Neural cell (in vitro differentiated cells): ENCODE data around the gene KRT2. TPM values are rescaled to one million over a fixed set of nuclear protein-coding genes. Genes with fewer than 3 reads are reported as not detected.

ENCODE experiments used
- H2AFZ ChIP-seq: fragments of 200-600, 300-800 bp; sonication (generic), shearing (Covaris generic); 2 replicates; pipeline ENCODE4 v1.6.0; 2014; ENCODE audit warnings: low read depth, mild to moderate bottlenecking, antibody characterized with exemption, low read length, moderate library complexity
- H3F3A ChIP-seq: fragments of 200-600 bp; shearing (Covaris generic); 2 replicates; pipeline ENCODE4 v1.6.1; 2016; ENCODE audit warnings: mild to moderate bottlenecking, moderate library complexity, mixed read lengths, antibody characterized with exemption, low read length; ENCODE audit not compliant: insufficient read depth, poor library complexity, severe bottlenecking
- H3K27ac ChIP-seq: fragments of 200-600, 300-800 bp; sonication (generic), shearing (Covaris generic); 2 replicates; pipeline ENCODE4 v1.5.1; 2014; ENCODE audit warnings: mild to moderate bottlenecking, low read length, moderate library complexity
- H3K27me3 ChIP-seq: fragments of 300-800, 200-600 bp; sonication (generic), shearing (Covaris generic); 2 replicates; pipeline ENCODE4 v1.6.0; 2014; ENCODE audit warnings: mild to moderate bottlenecking, low read depth, low read length, moderate library complexity; ENCODE audit not compliant: insufficient read depth
- H3K36me3 ChIP-seq: fragments of 300-800, 200-600 bp; sonication (generic), shearing (Covaris generic); 2 replicates; pipeline ENCODE4 v1.5.1; 2014; ENCODE audit warnings: mild to moderate bottlenecking, antibody characterized with exemption, low read length, moderate library complexity; ENCODE audit not compliant: insufficient read depth
- H3K4me2 ChIP-seq: fragments of 300-800, 200-600 bp; sonication (generic), shearing (Covaris generic); 2 replicates; pipeline ENCODE4 v1.6.0; 2014; ENCODE audit warnings: mild to moderate bottlenecking, low read length
- H3K4me3 ChIP-seq: fragments of 300-800, 200-600 bp; sonication (generic), shearing (Covaris generic); 2 replicates; pipeline ENCODE4 v1.5.1; 2014; ENCODE audit warnings: mild to moderate bottlenecking, low read length, moderate library complexity
- H3K79me2 ChIP-seq: fragments of 200-600 bp; shearing (Covaris generic); replicated peaks from 2 replicates; pipeline ENCODE4 v1.6.0; 2014; ENCODE audit warnings: mild to moderate bottlenecking, low read length, moderate library complexity; ENCODE audit not compliant: insufficient read depth
- H3K9ac ChIP-seq: fragments of 300-800, 200-600 bp; sonication (generic), shearing (Covaris generic); 2 replicates; pipeline ENCODE4 v1.6.1; 2016; ENCODE audit warnings: mild to moderate bottlenecking, low read length, mixed read lengths
- H3K9me2 ChIP-seq: fragments of 200-600 bp; shearing (Covaris generic); 2 replicates; pipeline ENCODE4 v1.6.1; 2016; ENCODE audit warnings: mild to moderate bottlenecking, low read length, mixed read lengths; ENCODE audit not compliant: insufficient read depth
- H3K9me3 ChIP-seq: fragments of 200-600, 300-800 bp; sonication (generic), shearing (Covaris generic); 2 replicates; pipeline ENCODE4 v1.6.1; 2016; ENCODE audit warnings: mild to moderate bottlenecking, mixed run types, low read length, moderate library complexity, mixed read lengths
- H4K20me1 ChIP-seq: fragments of 200-600 bp; shearing (Covaris generic); 2 replicates; pipeline ENCODE4 v1.6.1; 2016; ENCODE audit warnings: mild to moderate bottlenecking, mixed run types; ENCODE audit not compliant: insufficient read depth
- EP300 ChIP-seq: fragments of 450-650 bp; conservative IDR thresholded peaks from 2 replicates; pipeline ENCODE4 v1.6.1; 2014; ENCODE audit warnings: antibody characterized with exemption, mild to moderate bottlenecking, moderate library complexity; ENCODE audit not compliant: poor library complexity, severe bottlenecking
- EZH2 ChIP-seq: fragments of 200-600, 300-800 bp; shearing (Covaris generic), sonication (generic); IDR thresholded peaks from 2 replicates; pipeline ENCODE4 v1.6.1; 2014; ENCODE audit warnings: antibody characterized with exemption, low read length, borderline replicate concordance, mild to moderate bottlenecking; ENCODE audit not compliant: insufficient read depth, poor library complexity, severe bottlenecking
- MXI1 ChIP-seq: fragments of 450-650 bp; conservative IDR thresholded peaks from 2 replicates; pipeline ENCODE4 v1.6.1; 2014; ENCODE audit warnings: antibody characterized with exemption, mild to moderate bottlenecking; ENCODE audit not compliant: poor library complexity, severe bottlenecking
- POLR2AphosphoS5 ChIP-seq: IDR thresholded peaks from 2 replicates; pipeline ENCODE4 v1.6.1; 2012
- RAD21 ChIP-seq: fragments of 450-650 bp; conservative IDR thresholded peaks from 2 replicates; pipeline ENCODE4 v1.6.1; 2014; ENCODE audit warnings: antibody characterized with exemption, mild to moderate bottlenecking, moderate library complexity
- REST ChIP-seq: IDR thresholded peaks from 2 replicates; pipeline ENCODE4 v1.6.1; 2012; ENCODE audit warnings: borderline replicate concordance
- SMC3 ChIP-seq: fragments of 450-650 bp; conservative IDR thresholded peaks from 2 replicates; pipeline ENCODE4 v1.6.1; 2014; ENCODE audit warnings: antibody characterized with exemption, mild to moderate bottlenecking, moderate library complexity; ENCODE audit not compliant: poor library complexity
- TAF1 ChIP-seq: IDR thresholded peaks from 2 replicates; pipeline ENCODE4 v1.6.1; 2012; ENCODE audit warnings: low read depth
- polyA plus RNA-seq: library from polyadenylated mRNA; depleted of rRNA; stranded (reverse); fragments of >200 nt; gene quantifications from 2 replicates; pipeline ENCODE4 v1.2.3, GENCODE V29; 2014
- TF ChIP-seq, protein P1 (sequence below): fragments of 450-650 bp; IDR thresholded peaks from 2 replicates; pipeline ENCODE4 v1.5.1; 2014; ENCODE audit warnings: antibody characterized with exemption, mild to moderate bottlenecking, moderate library complexity; ENCODE audit not compliant: poor library complexity, severe bottlenecking

KRT2 gene
- polyA plus RNA-seq, 1 donor from 2014 or later, result not detected

DNA sequence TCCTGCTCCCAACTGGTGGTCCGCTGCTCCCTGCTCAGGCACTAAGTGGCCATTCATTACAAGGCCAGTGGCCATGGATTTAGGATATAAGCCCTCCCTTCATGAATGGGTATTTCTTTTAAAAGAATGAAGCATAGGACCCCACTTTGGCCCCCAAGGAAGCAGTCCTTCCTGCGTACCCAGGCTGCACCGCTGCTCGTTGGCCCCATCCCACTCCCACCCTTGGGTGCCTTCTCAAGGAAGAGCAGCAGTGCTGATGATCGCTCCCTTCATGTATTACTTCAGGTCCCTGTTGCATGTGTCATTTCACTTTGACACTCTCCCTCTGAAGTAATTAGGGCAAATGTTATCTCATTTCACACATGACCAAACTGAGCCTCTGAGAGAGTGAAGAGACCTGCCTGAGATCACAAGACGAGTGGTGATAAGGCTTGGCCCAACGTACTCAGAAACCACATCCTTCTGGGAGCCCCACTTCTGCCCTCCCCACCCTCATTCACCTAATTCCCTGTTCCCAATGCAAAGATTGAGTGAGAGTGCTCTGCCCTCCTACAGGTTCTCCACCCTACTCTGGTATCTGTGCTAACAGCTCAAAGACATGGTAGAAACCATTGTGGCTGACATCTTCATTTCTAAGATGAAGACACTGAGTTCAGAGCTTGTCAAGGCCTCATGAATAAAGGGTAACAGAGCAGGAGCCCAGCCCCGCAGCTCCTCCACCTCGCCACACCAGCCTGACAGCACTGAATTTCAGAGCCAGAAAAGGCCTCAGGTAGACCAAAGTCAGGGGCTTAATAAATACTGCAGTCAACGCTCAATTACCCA is 10.3 kb upstream of the KRT2 start:
- TF ChIP-seq TAF1 (no peak), SMC3 (no peak), POLR2AphosphoS5 (no peak), MXI1 (no peak), EP300 (no peak), REST (no peak), RAD21 (no peak), EZH2 (no peak)
- TF ChIP-seq, protein P1, sequence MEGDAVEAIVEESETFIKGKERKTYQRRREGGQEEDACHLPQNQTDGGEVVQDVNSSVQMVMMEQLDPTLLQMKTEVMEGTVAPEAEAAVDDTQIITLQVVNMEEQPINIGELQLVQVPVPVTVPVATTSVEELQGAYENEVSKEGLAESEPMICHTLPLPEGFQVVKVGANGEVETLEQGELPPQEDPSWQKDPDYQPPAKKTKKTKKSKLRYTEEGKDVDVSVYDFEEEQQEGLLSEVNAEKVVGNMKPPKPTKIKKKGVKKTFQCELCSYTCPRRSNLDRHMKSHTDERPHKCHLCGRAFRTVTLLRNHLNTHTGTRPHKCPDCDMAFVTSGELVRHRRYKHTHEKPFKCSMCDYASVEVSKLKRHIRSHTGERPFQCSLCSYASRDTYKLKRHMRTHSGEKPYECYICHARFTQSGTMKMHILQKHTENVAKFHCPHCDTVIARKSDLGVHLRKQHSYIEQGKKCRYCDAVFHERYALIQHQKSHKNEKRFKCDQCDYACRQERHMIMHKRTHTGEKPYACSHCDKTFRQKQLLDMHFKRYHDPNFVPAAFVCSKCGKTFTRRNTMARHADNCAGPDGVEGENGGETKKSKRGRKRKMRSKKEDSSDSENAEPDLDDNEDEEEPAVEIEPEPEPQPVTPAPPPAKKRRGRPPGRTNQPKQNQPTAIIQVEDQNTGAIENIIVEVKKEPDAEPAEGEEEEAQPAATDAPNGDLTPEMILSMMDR, result no peak
- Histone ChIP-seq H3K9ac (no peak overlapping the region), H3K4me2 (no peak overlapping the region), H2AFZ (no peak overlapping the region), H3K9me2 (no peaks in the 10 kb centered on the region), H3K27ac (no peak overlapping the region), H4K20me1 (no peaks in the 10 kb centered on the region), H3F3A (no peaks in the 10 kb centered on the region), H3K9me3 (no peaks in the 10 kb centered on the region), H3K36me3 (no peaks in the 10 kb centered on the region), H3K79me2 (no peaks in the 10 kb centered on the region), H3K27me3 (no peaks in the 10 kb centered on the region), H3K4me3 (no peak overlapping the region)

GRCh38 chr12:52661668-52662067 is 9.7 kb upstream of the KRT2 start:
- TF ChIP-seq EZH2 (no peak), SMC3 (no peak), REST (no peak), RAD21 (no peak), EP300 (no peak), TAF1 (no peak), POLR2AphosphoS5 (no peak), MXI1 (no peak)
- TF ChIP-seq, protein P1, result no peak
- H2AFZ ChIP-seq, result no peak overlapping the region
- no peaks in the 10 kb centered on the region for H4K20me1 ChIP-seq
- no peaks in the 10 kb centered on the region for H3K36me3 ChIP-seq
- no peaks in the 10 kb centered on the region for H3K79me2 ChIP-seq
- H3K4me2 ChIP-seq, result no peak overlapping the region
- H3K27me3 ChIP-seq, result no peaks in the 10 kb centered on the region
- H3K9me3 ChIP-seq, result no peaks in the 10 kb centered on the region
- H3K27ac ChIP-seq, result no peak overlapping the region
- no peak overlapping the region for H3K4me3 ChIP-seq
- no peaks in the 10 kb centered on the region for H3F3A ChIP-seq
- H3K9ac ChIP-seq, result no peak overlapping the region
- H3K9me2 ChIP-seq, result no peaks in the 10 kb centered on the region
